GM21381 (cell line): ENCODE data around the gene COX7A2L.

Experiments
- ATAC-seq: cut with Tn5 transposase; IDR thresholded peaks from one replicate; pipeline ENCODE4 v1.9.1; 2021; ENCODE audit warnings: mild to moderate bottlenecking, moderate library complexity; ENCODE audit not compliant: unreplicated experiment

COX7A2L gene

GRCh38 chr2:42321452-42322064, 39.5 kb downstream of the COX7A2L start:
- ATAC-seq: no peak

GRCh38 chr2:42319265-42319664, 41.8 kb downstream of the COX7A2L start:
- no peak for ATAC-seq

DNA sequence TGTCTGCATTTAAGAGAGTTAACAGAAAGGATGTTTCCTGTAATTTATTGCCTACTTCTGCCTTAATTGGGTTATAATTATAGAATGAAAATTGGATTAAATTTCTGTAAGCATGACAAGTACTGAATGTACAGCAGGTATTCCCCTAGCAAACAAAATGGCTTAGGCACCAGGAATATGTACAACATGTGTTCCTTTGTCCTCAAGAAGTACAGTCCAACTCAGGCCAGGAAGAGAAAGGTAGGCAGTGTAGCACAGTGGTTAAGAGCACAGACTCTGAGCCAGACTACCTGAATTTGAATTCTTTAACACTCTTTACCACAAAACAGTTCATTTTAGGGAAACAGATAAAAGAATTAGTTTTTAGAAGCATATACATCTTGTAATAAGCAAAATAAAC, 43.1 kb downstream of the COX7A2L start:
- no peak for ATAC-seq

- no peak for ATAC-seq
Observed at GRCh38 chr2:42317486-42317885, 43.5 kb downstream of the COX7A2L start.

DNA sequence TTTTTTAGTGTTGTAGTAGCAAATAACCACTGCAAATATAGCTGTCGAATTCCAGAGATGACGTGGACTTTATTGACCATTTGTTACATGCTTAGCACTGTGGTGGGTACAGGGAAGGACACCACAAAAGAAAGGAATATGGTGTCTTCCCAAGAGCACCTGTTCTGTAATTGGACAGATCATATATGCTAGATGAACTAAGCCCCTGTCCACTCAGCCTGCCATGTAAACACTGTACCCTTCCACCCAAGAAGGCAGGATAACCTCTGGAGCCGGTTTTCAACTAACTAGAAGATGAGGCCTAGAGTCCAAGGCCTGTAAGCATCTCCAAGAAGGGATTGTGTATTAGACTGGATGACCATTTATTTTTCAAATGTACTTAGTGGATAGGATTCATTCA, 44.1 kb downstream of the COX7A2L start:
- ATAC-seq: no peak

GRCh38 chr2:42315844-42316470, 45.1 kb downstream of the COX7A2L start:
- ATAC-seq: no peak

DNA sequence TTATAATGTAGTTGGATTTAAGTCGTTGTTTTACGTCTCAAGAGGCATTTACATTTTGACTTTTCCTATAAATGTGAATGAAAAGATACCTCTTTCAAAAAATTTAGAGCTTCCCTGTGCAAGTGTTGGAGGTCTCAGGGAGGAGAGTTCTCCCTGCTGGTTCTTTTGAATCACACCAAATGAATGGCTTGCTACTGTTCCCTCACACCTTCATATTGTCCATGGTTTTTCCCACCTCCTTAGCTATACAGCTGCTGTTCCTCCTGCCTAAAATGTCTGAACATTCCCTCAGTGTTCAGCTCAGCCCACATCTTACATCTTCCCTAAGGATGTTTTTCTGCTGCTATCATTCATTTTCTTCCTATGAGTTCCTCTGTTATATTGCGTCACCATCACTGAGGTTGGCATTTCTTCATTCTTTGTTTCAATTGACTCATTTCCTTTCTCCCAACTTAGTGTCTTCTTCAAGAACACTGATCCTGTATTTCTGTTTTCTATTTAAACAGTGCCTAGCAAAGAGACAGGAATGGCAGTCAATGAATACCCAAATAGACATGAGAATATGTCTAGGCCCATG, 46.0 kb downstream of the COX7A2L start:
- ATAC-seq: no peak

DNA sequence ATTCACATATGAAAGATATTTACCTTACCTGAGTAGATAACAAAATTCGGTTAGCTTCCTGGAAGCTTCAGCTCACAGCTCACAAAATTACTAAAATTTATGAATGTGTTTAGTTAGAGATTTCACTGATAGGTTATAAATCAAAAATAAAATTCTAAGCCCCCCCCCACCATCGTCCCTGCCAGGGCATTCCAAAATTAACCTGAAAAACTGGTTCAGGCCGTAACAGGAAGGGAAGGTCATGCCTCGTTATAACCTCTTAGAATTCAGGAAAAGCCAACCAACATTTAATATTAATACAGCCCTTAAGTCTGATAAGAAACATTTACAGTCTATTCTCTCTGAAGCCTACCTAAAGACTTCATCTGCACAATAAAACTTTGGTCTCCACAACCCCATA, 48.9 kb downstream of the COX7A2L start:
- ATAC-seq: no peak

GRCh38 chr2:42310007-42310515, 51.0 kb downstream of the COX7A2L start:
- no peak for ATAC-seq

- no peak for ATAC-seq
Observed at GRCh38 chr2:42309366-42309765, 51.7 kb downstream of the COX7A2L start.

DNA sequence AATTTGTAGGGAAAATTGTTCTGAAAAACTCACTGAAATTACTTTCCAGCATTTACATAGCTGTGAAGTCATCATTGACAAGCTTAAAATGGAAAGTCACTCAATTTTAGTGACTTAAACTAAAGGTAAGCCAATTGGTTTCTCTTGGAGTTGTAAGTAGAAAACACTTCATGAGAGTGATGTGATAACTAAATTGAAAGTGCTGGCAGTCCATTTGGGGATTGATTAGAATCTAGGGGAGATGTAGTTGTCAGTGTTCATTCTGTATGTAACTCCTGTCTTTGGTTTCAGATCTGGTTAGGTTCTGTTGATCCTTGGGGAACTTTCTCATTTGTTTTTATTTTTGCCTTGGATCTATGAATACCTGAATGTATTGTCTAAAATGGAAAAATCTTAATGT, 53.8 kb downstream of the COX7A2L start:
- no peak for ATAC-seq

DNA sequence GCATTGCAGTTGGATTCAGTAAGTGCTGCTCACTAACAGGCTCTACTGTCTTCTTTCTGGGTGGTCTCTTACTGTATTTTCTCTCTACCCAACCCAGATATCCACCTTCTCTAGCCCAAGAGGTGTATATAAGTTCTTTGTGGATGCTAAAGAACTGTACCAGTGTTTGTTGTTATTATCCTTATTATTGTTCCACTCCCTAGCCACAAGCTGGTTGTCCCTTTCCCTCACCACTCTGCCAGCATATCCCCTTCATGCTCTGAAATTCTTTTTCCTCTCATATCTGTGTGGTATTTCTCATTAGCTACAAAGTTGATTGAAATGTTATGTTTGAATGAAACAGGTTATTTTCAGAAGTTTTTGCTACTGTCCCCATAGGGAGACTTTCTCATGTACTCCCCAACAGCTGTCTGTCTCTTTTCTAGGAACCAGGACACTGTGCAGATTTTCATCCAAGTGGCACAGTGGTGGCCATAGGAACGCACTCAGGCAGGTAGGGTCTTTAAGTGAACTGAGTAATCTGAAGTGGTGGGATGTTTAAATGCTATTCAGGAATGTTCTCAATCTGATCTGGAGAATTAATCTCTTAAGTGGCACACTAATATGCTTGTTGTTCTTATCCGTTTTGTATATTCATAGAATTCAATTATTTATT, 56.8 kb downstream of the COX7A2L start:
- no peak for ATAC-seq

GRCh38 chr2:42303252-42303651, 57.8 kb downstream of the COX7A2L start:
- no peak for ATAC-seq

DNA sequence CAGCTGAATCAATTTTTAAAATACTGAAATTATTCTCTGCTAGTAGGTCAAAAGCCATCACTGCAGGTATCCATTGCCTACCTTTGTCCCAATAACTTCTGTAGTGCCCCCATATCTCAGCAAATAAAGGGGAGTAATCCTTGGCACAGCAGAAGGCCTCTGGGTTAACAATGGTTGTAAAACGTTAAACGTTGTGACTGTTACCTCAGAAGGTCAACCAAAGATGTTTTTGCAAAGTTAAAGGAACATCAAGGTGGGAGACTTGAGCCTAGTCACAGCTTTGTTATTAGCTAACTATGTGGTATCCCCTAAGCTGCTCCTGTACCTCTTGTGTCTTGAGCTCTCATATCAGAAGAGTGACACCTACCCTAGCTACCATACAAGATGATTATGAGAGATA, 60.5 kb downstream of the COX7A2L start:
- no peak for ATAC-seq
